ENCODE results near the gene JAG2.

The JAG2 gene

DNA sequence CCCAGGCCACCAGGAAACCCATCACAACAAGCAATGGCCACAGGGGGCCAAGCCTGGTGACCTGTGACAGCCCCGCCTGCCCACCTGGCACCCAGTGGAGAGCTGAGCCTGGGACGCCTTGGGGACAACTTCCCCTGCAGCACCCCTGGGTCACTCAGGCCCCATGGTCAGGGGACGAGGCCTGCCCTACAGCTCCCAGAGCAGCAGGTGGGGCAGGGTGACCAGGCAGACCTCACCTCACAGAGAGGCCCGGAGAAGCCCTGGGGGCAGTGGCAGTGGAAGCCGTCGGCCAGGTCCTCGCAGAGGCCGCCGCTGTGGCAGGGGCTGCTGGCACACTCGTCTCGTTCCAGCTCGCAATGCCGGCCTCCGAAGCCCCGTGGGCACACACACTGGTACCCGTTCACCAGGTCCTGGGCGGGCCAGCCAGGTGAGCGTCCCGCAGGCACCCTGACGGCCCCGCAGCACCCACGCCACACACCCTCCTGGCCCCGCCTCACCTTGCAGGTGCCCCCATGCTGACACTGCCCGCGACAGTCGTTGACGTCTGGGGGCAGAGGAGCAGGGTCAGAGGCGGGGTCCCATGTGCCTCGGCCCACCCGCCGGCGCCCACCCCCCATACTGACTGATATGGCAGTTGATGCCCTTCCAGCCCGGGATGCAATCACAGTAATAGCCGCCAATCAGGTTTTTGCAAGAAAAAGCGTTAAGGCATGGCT lies 18.1 kb downstream of the JAG2 start:
- no peak for DNase-seq (ENCODE audit: low spot score)

DNA sequence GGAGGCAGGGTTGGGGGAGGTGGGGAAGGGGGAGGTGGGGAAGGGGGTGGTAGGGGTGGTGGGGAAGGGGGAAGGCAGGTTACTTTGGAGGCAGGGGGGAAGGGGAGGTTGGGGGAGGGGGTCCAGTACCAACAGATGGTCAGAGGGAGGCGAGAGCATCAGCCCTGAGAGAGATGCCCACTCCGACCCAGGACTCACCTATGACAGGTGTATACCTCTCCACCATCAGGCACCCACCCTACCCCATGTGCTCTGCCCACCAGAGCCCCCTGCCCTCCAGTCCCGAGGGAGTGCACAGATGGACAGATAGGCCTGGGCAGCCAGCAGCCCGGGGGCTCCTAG lies 18.6 kb downstream of the JAG2 start:
- DNase-seq (ENCODE audit: low spot score): no peak

DNA sequence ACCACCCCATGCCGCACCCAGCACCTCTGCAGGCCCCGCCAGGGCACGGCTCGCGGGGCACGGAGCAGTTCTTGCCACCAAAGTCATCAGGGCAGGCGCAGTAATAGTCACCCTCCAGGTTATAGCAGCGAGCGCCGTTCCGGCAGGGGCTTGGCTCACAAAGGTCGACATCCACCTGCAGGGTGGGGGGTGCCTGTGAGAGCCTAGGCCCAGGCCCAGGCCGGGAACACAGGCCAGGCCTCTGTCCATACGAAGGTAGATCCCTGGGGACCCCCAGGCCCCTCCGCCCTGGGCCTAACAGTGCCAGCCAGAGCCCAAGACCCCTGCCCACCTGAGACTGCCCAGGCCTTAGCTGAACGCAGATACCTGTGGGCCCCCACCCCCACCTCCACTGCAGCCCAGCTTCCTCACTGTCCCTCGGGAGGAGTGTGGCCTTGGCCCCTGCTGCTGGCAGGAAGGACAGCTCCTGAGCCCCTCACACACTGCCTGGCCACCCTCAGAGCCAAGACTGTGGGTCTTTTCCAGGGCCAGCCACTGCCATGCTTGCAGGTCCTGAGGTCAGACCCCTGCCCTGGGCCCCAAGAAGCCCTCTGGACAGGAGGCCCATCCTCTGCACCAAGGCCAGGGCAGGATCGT lies 19.3 kb downstream of the JAG2 start:
- no peak for DNase-seq (ENCODE audit: low spot score)

DNA sequence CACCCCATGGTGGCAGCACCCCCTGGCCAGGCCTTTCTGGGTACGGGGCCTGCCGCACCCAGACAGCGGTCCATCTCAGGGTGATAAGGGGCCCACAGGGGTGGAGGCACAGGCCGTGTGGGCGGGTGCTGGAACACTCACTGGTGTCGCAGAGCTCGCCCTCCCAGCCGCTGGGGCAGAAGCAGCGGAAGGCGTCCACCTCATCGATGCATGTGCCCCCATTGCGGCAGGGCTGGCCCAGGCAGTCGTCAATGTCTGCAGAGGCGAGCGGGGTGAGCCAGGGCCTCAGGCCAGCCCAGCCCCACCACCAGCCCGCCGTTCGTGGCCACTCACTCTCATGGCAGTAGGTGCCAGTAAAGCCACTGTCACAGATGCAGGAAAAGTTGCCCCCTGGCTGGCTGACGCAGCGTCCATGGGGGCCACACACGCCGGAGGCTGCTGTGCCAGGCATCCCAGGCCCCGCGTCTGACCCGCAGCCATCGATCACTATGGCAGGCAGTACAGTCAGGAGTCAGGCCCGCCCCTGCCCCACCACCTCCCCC lies 19.9 kb downstream of the JAG2 start:
- DNase-seq (ENCODE audit: low spot score): no peak

DNA sequence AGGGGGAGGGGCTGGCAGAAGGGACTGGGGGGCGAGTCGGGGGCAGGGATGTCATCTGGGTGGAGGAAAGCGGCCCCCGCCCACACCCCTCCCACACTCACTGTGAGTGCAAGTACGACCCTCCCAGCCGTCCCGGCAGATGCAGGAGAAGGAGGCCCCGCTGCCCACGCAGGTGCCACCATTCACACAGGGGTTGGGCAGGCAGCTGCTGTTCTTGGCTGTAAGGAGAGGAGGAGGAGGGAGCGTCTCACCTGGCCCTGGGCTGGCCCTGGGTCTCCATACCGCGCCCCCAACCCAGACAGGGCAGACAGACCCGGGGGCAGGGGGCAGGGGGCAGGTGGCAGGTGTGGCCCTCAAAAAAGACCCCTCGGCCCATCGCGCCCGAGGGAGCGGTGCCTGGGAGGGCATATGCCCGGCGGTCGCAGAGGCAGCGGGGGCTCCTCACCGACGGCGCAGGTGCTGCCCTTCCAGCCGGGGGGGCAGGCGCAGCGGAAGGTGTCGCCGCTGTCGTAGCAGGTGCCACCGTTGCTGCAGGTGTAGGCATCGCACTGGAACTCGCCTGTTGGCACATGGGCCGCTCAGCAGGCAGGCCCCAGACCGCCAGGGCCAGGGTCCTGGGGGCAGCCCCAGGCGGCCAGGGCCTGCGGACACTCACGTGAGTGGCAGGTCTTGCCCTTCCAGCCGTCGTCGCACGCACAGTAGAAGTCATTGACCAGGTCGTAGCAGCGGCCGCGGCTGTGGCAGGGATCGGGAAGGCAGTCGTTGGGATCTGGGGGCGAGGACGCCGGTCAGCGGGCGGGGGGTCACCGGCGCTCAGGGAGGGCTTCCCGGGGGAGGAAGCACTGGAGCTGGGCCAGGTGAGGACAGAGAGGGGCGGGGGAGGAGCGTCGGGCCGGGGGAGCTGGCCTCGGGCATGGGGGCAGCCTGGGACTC lies 20.6 kb downstream of the JAG2 start:
- DNase-seq (ENCODE audit: low spot score): no peak

DNA sequence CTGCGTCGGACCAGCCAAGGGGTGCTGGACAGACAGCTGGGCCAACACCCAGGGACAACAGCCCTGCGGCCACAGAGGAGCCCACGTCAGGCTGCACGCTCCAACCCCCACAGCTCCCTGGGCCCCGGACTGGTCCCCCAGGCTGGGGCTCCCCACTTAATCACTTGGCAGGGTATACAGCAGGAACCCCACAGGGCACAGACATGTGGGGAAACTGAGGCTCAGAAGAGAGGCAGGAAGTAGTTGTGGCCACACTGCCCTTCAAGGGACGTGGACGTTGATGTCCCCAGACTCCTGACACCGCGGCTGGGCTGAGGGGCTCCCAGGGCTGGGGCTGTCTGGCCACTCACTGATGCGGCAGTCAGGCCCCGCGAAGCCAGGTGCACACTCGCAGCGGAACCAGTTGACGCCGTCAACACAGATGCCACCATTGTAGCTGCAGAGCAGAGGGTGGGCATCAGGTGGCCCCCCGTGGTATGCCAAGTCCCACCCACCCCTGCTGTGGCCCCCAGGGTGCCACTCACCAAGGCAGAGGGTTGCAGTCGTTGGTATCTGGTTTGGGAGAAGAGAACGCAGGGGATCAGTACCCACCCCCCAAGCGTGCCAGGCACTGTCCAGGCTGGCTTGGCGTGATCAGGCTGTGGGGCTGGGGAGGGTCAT lies 21.5 kb downstream of the JAG2 start:
- no peak for DNase-seq (ENCODE audit: low spot score)

DNA sequence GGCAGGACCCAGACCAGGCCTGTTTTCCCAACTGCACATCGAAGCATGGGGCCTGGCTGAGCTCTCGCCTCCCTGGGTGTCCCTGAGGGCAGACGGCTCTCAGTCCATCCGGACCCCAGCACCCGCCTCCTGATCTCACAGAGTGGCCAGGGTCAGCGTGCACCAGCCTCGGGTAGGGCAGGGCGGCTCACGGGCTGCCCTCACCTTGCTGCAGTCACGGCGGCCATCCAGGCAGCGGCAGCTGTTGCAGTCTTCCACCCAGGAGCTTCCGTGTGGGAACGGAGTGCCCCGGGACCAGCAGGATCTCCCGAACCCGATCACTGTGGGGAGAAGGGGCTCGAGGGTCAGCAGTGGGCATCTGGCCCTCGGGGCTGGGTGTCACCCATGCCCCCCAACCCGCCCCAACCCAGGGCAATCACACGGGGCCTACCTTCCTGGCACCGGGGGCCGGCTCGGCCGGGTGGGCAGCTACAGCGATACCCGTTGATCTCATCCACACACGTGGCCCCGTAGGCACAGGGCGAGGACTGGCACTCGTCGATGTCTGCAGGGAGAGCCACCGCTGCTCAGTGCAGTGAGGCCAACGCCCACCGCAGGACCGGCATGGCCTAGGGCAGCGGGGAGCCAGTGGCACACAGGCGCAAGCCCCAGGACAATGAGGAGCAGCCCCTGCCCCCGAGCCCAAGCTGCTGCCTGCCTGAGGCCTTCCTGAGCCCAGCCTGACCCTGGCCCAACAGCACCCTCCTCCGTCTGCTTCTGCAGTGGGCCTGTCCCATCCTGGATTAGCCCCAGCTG lies 22.2 kb downstream of the JAG2 start:
- no peak for DNase-seq (ENCODE audit: low spot score)

DNA sequence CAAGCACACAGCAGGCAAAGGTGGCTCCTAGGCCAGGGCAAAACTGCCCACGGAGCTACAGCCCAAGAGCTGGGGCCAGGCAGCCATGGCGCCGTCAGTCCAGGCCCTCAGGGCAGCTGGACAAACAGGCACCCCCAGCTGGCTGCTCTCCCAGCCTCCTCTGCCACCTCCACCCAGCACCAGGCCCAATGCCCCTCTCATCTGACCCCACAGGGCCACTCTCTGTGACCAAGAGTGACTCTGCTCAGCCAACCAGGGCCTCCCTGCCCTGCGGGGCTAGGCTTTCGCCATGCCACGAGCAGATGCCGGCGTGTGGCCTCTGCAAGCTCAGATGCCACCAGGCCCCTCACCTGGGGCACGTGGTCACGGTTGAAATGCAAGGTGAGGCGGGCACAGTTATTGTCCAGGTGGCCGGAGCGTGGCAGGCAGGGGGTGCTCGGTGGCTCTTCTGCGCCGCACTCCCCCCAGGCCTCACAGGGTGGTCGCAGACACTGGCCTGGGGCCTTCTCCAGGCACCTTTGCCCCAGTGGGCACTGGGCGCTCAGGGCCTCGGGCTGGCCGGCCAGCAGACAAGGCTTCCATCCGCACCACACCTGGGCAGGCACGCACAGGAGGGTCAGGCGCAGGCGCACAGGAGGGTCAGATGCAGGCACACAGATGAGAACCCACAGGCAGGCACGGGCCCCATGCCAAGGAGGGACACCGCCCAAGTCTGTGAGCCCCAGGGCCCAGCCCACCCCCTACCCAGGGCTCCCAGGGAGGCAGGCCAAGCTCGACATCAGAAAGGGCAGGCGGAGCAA lies 23.0 kb downstream of the JAG2 start:
- DNase-seq (ENCODE audit: low spot score): no peak

DNA sequence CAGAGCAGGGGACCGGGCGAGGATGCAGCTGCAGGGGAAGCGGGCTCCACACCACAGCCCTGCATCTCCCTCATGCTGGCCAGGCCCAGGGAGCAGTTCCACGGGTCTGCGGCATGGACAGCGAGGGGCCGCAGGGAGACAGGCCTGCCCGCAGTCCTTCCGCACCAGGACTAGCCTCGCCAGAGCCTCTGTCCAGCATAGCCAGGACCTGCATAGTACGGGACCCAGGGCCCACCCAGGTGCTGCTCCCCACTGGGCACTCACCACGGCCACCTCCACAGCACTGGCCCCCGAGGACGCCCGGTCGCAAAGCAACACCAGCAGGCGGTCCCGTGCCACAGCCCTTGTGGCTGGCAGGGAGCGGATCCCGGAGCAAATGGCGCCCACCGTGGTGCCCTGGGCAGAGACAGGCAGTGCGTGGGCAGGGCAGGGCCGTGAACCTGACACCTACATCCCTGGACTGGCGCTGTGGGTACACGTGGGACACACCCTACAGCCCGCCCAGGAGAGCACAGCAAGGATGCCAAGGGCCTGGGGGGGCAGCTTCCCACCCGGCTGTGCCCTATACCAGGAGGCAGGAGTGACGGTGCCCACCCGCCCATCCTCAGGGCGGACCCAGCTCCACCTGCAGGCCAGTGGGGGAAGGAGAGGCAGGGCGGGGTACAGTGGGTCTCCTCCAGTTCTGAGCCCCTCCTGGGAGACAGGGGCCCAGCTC lies 23.8 kb downstream of the JAG2 start:
- DNase-seq (ENCODE audit: low spot score): no peak

DNA sequence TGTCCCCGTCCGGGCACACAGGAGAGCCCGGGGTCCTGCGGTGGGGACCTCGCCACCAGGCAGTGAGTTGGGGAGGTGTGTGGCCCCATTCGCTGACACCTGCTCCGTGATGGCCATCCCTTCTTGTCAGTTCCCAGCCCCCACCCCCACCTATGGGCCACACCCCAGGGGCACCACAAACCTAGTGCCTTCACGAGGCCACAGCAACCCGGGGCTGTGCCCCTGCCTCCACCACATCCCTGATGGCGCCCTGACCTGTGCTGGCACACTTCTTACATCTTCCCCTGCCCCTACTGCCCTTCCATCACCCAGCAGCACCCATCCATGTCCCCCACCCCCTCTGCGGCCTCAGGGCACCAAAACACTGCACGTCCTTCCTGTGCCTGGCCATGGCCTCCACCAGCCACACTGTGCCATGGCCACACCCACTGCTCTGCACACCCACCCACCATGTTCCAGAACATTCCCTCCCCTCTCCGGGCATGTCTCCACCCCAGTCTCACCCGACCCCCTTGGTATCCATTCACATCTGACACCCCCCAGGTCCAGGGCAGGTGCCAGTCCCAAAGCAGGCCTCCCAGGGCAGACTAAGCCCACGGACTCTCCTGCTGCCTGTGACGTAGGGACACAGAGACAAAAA lies 24.4 kb downstream of the JAG2 start:
- DNase-seq (ENCODE audit: low spot score): no peak

DNA sequence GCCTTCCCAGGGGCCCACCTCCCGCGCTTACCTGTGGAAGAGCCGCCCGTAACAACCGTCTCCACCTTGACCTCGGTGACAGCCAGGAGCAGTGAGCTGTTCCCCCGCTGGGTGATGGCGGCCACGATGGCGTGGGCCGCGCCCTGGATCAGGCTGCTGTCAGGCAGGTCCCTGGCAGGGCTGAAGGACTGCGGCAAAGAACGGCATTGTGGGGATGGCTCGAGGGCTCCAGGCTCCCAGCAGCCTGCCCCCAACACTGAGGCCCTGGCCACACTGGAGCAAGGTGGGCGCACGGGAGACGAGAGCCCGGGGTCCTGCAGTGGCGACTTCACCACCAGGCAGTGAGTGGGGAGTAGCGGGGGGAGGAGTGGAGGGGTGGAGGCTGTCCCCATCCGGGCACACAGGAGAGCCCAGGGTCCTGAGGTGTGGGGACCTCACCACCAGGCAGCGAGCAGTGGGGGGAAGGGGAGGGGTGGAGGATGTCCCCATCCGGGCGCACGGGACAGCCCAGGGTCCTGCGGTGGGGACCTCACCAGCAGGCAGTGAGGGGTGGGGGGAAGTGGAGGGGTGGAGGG lies 25.0 kb downstream of the JAG2 start:
- DNase-seq (ENCODE audit: low spot score): no peak

DNA sequence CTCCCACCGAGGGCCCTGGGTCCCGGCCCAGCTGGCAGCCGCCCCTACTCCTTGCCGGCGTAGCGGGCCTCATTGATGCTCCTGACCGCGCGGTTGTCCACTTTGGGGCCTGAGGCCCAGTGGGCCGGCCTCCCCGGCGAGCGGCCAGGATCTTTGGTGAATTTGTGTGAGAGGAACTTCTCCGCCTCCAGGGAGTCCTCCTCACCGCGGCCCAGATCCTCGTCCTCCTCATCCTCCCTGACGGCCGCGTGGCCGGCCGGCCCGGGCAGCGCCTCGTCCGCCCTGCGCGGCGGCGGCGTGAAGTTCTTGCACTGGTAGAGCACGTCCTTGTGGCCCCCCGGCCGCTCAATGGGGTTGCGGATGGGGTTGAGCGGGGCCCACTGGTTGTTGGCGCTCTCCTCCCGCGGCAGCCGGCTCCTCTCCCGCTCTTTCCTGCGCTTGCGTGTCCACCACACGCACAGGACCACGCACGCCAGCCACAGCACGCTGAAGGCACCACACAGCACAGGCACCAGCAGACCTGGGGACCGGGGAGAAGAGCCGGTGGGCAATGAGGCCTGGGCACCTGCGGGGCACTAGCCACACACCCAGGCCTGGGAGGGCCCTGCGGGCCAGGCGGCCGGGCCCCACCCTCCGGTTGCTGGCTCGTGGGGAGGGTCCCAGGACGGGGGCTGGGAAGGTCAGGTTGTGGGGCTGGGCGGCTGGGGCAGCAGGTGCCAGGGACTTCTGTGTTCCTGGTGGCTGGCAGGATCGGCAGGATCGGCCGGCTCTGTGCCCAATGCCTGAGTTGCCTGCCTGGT lies 25.7 kb downstream of the JAG2 start:
- DNase-seq (ENCODE audit: low spot score): no peak

DNA sequence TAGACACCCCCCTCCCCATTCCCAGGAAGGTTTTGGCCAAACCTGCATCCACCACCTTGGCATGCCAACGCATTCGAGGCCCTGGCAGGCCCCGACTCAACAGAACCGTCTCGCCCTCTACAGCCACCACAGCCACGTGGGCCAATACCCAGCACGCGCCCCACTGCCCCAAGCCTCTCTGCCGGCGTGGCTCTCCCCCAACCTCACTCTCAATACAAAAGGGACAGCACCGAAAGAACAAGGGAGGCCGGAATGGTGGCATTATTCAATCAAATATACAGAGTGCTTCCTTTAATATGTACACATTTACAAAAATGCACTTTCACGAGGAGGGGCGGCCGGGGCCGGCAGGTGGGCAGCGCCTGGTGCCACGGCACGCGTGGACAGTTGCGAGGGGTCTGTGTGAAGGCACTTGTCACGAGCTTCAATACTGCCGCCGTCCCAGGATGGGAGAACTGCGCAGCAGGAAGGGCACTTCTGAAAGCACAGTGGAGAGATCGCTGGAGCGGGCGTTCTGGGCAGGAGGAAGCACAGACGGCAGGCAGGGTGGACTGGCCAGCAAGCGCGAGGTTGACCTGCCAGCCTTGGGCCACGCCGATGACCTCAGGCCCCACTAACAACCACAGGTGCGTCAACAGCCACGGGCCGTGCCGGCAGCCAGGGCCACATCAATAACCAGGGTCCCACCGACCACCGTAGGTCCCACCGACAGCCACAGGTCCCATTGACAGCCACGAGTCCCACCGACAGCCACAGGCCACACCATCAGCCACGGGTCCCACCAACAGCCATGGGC lies 26.9 kb downstream of the JAG2 start:
- no peak for DNase-seq (ENCODE audit: low spot score)

DNA sequence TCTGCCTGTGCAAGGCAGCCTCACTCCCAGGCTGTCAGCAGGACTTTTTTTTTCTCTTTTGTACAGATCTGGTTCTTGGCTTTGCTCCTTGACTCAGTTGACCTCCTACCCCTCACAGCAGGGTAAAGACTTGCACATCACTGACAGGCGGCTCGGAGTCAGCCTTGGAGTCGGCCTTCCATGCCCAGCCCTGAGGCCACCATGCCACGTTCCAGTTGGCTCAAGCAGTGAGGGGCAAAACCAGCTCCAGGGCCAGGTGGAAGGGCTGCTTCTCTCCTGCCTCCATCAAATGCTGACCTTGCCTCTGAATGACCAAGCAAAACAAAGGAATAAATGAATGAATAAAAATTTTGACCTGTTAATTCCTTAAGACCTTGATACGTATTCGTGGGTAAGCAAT lies 27.6 kb downstream of the JAG2 start:
- no peak for DNase-seq (ENCODE audit: low spot score)

DNA sequence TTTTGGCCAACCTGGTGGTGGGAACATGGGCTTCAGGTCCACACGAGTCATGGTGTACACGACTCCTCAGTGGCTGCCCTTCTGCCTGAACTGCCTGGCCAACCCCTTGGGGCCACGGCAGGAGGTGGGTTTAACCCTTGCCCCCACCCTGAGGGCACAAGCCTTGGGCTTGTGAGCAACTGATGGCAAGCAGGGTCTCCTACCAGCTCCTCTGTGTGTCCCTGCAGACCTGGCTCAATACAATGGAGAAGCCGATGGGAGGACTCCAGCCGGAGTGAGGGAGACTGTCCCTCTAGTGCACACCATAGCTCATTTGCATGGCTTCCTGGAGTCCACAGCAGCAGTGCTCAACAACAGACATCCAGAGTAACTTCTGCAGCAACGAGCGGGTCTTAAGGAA lies 28.0 kb downstream of the JAG2 start:
- DNase-seq (ENCODE audit: low spot score): no peak

DNA sequence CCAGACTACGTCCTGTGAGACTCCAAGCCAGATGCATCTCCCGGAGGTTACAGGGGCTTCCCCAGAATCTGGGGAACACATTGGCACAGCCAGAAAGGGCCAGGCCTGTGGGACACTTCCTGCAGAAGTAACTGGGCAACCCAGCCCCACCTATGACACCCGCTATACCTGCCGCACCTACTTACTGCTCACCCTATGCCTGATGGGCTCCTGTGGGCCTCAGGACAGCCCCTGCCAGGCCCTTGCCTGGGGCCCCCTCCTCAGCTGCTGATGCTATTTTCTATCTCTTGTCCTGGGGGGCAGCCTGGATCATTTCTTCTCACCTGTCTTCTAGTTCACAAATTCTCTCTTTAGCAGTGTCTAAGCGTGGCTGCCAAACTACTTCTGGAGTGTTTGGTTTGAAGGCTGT lies 28.7 kb downstream of the JAG2 start:
- no peak for DNase-seq (ENCODE audit: low spot score)

DNA sequence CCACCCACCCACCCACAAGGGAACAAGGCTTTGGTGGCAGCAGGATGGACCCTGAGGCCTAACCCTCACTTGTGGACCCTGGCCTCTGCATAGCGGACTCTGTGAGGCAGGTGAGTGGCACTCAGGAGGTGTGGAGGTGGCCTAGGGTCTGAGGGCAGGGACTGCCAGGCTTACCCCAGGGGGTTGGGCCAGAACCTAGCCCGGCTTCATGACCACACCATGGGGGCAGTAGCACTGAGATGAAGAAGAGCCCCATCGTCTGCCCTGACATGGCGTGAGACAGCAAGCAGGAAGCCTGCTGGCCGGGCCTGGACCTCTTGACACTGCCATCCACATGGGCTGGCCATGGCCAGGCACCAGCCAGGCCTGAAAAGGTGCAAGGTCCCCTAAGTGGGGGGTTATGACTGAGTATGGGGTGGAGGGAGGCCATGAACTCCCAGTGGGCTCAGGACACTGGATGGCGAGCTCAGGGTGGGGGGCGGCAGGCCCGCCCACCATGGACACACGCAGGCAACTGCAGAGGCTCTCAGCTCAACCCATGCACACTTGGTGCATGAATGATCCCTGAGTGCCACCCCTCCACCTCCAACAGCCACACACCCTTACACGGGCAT lies 29.3 kb downstream of the JAG2 start:
- DNase-seq (ENCODE audit: low spot score): no peak
